ENCODE results near the gene UBL4A.
"Not testable (repeated sequence)": the region's sequence is repeated elsewhere in the genome, so short reads cannot be mapped to it uniquely, and the experiment has no call there.

UBL4A gene

GRCh38 chrX:154507673-154508383, 21.4 kb upstream of the UBL4A start:
- no peak for DNase-seq

- DNase-seq: no peak
These were observed 20.3 kb upstream of the UBL4A start for GRCh38 chrX:154506483-154507332.

GRCh38 chrX:154505734-154506133, 19.3 kb upstream of the UBL4A start:
- DNase-seq: no peak

GRCh38 chrX:154502989-154503388, 16.6 kb upstream of the UBL4A start:
- no peak for DNase-seq

DNA sequence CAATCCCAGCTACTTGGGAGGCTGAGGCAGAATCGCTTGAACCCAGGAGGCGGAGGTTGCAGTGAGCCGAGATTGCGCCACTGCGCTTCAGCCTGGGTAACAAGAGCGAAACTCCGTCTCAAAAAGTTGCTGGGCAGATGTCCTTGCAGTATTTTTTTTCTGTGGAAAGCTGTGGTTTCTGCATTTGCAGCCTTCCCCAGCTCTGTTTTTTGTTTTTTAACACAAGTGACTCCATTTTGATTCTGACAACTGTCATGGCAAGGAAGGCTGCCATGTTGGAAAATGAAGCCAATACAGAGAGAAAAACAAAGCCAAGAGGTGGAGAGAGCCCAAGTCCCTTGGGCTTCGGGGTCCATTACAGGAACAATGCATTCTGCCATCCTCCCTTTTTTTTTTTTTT, 15.7 kb upstream of the UBL4A start:
- no peak for DNase-seq

GRCh38 chrX:154501423-154501822, 15.0 kb upstream of the UBL4A start:
- DNase-seq: not testable (repeated sequence)

DNA sequence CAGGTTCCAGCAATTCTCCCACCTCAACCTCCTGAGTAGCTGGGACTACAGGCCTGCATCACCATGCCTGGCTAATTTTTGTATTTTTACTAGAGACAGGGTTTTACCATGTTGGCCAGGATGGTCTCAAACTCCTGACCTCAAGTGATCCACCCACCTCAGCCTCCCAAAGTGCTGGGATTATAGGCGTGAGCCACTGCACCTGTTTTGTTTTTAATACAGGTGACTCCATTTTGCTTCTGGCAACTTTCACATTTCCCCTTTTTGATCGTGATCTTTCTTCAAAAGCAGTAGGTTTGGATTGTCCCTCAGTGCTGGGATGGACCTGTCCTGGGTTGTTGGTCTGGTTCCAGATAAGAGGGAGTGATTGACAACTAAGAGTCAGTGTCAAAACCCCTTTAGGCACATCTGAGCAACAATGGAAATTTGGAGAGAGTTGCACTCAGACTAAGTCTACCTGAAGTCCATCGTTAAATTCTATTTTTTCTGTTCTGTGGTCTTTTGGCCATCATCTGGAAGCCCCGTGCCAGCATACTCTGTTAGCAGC, 10.2 kb upstream of the UBL4A start:
- DNase-seq: not testable (repeated sequence)

GRCh38 chrX:154495472-154495922, 9.1 kb upstream of the UBL4A start:
- no peak for DNase-seq

DNA sequence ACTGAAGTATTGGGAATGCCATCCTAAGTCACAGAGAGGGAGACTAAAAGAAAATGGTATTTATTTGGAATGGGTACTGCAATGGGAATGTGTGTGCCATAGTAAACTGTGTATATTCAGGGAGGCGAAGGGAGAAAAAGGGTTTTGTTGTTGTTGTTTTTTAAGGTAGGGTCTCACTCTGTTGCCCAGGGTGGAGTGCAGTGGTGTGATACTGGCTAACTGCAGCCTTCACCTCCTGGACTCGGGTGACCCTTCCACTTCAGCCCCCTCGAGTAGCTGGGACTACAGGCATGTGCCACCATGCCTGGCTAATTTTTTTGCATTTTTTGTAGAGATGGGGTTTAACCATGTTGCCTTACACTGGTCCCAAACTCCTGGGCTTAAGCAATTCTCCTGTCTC, 8.3 kb upstream of the UBL4A start:
- no peak for DNase-seq

GRCh38 chrX:154490414-154491083, 4.1 kb upstream of the UBL4A start, which contains the start of gene SLC10A3:
Gene SLC10A3, minus strand, starts transcription at chrX:154490629. Its CDS starts 1,689 bp downstream, at chrX:154488940.
- DNase-seq: peak; percentile 94

DNA sequence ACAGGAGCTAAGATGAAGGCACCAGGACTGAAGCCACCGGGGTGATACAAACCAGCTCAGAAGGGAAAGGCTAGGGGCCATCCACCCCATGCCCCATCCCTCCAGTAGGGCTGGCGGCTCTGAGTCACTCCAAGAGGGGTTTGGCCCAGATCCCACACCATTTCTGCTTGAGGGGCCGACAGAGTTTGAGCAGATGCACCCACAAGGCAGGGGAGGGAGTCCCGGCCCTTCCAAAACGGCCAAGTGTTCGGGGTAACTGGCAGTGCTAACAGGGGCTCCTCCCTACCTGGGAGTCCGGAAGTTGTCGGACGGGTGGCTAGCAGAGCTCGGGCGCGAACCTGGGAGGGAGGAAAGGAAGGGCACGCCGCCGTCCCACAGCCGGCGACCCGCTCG, 3.6 kb upstream of the UBL4A start:
- peak; percentile 32 for DNase-seq

DNA sequence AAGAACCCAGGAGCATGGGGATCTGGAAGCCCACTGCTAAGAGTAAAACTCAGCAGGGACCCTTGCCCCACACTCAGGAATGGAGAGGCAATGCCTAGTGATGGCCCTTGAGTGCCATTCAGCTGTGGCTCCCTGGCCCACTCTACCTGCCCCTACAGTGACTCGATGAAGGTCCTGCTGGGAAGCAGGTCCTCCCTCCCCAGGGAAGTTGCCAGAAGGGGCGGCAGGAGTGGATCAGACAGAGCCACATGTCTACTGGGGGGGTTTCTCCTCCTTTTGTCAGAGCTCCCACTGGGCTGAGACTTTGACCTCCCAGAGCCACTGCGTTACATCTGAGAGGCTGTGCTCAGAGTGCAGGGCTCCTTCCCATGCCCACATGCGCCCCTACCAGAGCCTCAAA, 2.8 kb upstream of the UBL4A start:
- no peak for DNase-seq

DNA sequence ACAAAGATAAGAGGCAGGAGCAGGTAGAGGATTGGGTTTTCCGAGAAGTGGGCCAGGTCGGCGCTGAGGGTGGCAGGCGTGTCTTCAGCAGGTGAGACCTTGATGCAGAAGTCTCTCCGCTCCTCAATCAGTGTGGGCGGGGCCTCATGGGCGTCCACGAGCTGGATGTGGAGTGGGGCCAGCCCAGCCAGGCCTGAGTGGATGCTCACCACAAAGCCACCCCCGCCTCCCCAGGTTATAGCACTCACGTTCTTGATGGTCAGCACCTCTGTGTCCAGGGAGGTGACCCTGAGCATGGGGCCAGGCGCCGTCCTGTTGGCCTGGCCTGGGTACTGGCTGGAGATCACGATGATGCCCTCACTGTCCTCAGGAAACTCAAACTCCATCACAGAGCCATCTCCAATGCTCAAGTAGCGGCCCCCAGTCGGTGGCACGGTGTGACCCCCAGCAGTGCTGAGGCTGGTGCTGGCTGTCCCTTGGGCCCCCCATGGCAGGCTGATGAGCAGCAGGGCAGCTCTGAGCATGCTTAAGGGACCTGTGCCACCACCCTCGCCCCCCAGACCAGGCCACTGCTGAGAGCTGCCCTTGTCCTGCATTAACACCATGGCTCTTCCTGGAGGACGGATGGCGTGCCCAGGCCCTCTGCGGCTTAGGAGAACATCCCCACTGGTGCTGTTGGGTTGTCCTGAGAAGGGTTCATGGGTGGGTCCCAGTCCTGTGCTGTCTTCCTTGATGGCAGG, 2.1 kb upstream of the UBL4A start:
- DNase-seq: no peak

GRCh38 chrX:154487518-154488290, 1.3 kb upstream of the UBL4A start:
- no peak for DNase-seq

DNA sequence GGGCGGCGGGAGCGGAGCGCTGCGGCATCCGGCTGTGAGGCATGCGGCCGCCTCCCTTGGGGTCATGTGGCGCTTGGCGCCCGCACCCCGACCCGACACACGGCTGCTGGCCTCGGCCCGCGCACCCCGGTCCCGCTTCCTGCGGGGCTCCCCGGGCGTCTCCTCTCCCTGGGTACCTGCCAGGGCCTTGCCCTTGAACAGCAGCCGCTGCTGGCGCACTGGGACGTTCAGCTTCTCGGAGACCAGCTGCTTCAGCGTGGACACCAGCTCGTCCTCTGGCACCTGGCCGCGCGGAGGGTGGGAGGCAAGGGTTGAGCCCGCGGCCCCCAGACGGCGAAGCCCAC, 391 bp downstream of the UBL4A start:
- peak; percentile 29 for DNase-seq

GRCh38 chrX:154485150-154486051, 1.0 kb downstream of the UBL4A start:
- DNase-seq: no peak

GRCh38 chrX:154484255-154485149, 1.9 kb downstream of the UBL4A start:
- no peak for DNase-seq

GRCh38 chrX:154483325-154483724, 3.1 kb downstream of the UBL4A start:
- DNase-seq: no peak

DNA sequence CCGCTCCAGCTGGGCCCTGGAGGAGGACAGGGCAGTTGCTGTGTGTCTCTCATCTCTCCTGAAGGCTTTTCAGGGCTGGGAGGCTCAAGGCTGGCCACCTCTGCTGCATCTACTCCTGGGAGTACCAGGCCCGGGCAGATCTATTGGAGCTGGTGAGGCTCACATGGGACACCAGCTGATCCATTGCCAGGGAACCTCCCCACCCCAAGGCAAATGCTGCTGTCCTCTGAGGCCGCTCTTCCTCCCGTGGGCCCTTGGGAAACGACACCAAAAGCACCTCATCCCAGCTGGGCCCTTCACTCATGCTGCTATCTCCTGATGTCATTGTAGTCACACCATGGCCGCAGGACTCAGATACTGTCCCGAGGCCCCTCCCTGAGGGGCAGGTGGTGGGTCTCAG, 3.6 kb downstream of the UBL4A start:
- DNase-seq: no peak

All from CD4-positive, alpha-beta T cell treated with Interleukin-17A for 1 hour (primary cell).